Lung (tissue), 12 donors: Measurements from ENCODE around the gene PPM1L. TPM values are rescaled to one million over a fixed set of nuclear protein-coding genes. Genes with fewer than 3 reads are reported as not detected.

Experiments
- ATAC-seq: fragments of 200-7000 bp; cut with Tn5 transposase; one replicate; pipeline ENCODE4 v1.9.1; 2020; ENCODE audit warnings: moderate number of reproducible peaks; ENCODE audit not compliant: insufficient read depth, low FRiP score
- DNase-seq, 3 donors: peaks; one replicate each; pipeline ENCODE4 v3.0.0-alpha.2; 2013 to 2017
- H3K27ac ChIP-seq, 2 donors: one replicate each; pipeline ENCODE4 v1.5.1; 2013; ENCODE audit warnings: mild to moderate bottlenecking in 2 of 2, moderate library complexity in 2 of 2, control low read depth in 1 of 2, inconsistent platforms in 1 of 2, low read depth in 1 of 2, low read length in 1 of 2
- H3K27me3 ChIP-seq, 3 donors: one replicate each; pipeline ENCODE4 v1.5.1; 2013; ENCODE audit warnings: low read length in 2 of 3; ENCODE audit not compliant: control insufficient read depth in 3 of 3, insufficient read depth in 3 of 3
- H3K36me3 ChIP-seq, 4 donors: one replicate each; pipeline ENCODE4 v1.5.1; 2013; ENCODE audit warnings: low read length in 4 of 4, mild to moderate bottlenecking in 1 of 4, moderate library complexity in 1 of 4; ENCODE audit not compliant: control insufficient read depth in 4 of 4, insufficient read depth in 4 of 4
- H3K4me1 ChIP-seq, 5 donors: one replicate each; pipeline ENCODE4 v1.5.1; 2013; ENCODE audit warnings: low read length in 5 of 5, mild to moderate bottlenecking in 2 of 5, moderate library complexity in 1 of 5; ENCODE audit not compliant: control insufficient read depth in 5 of 5, insufficient read depth in 5 of 5
- H3K4me3 ChIP-seq: one replicate; pipeline ENCODE4 v1.5.1; 2013; ENCODE audit warnings: mild to moderate bottlenecking, control low read depth, moderate library complexity
- H3K9ac ChIP-seq, 2 donors: one replicate each; pipeline ENCODE4 v1.5.1; 2013; ENCODE audit warnings: low read length in 2 of 2, control low read depth in 1 of 2; ENCODE audit not compliant: insufficient read depth in 1 of 2
- H3K9me3 ChIP-seq, 4 donors: one replicate each; pipeline ENCODE4 v1.5.1; 2013; ENCODE audit warnings: low read length in 3 of 4, mild to moderate bottlenecking in 1 of 4, moderate library complexity in 1 of 4; ENCODE audit not compliant: control insufficient read depth in 4 of 4, insufficient read depth in 3 of 4
- CTCF ChIP-seq: IDR thresholded peaks from 2 replicates; pipeline ENCODE4 v1.5.1; 2012; ENCODE audit warnings: mild to moderate bottlenecking; ENCODE audit errors: control extremely low read depth, extremely low read depth
- WGBS, 2 donors: extraction: QIAGEN DNeasy Blood & Tissue Kit; methylation state at CpG; one replicate each; pipeline ENCODE4 v1.1.7; 2013; 5-methylcytosine and 5-hydroxymethylcytosine counted together
- polyA plus RNA-seq, 2 donors: library from polyadenylated mRNA; stranded (reverse); fragments of 200-250 nt; gene quantifications; one replicate each; pipeline ENCODE4 v1.2.1, GENCODE V29; 2013
- total RNA-seq, 2 donors: library from RNA; depleted of rRNA in 1 of 2; stranded (reverse); fragments of >200 nt in 1 of 2; gene quantifications; one replicate each; pipeline ENCODE4 v1.2.1, GENCODE V29; 2014 to 2021
- donor health status: control.
- donor health status: control.
- donor health status: Bipolar disorder and iron deficiency.
- donor health status: healthy.
- donor health status: DM: yes; HTN: yes; CAD: no.

PPM1L gene
- total and polyA plus RNA-seq, 4 donors, result 1.5 to 17.7 (median 6.7) TPM

- Histone ChIP-seq H3K9me3 (no peaks in the 10 kb centered on the region), H3K27ac (no peak overlapping the region), H3K4me1 (no peaks in the 10 kb centered on the region), H3K27me3 (no peaks in the 10 kb centered on the region), H3K36me3 (no peaks in the 10 kb centered on the region), H3K9ac (no peak overlapping the region), H3K4me3 (no peak overlapping the region)
- ATAC-seq (no peak), DNase-seq (no peak)
- no peak for TF ChIP-seq CTCF
- 92 to 96% methylated on average over 11 of the region's 11 CpGs for WGBS, 2 donors
Measured at GRCh38 chr3:160719710-160720109, 36.3 kb upstream of the PPM1L start.

- H3K4me3 ChIP-seq, result no peak overlapping the region
- no peak for TF ChIP-seq CTCF
- H3K4me1 ChIP-seq, result no peaks in the 10 kb centered on the region
- H3K27ac ChIP-seq, result no peak overlapping the region
- H3K27me3 ChIP-seq, result no peaks in the 10 kb centered on the region
- ATAC-seq (no peak), DNase-seq (no peak)
- no peak overlapping the region for H3K9ac ChIP-seq
- H3K36me3 ChIP-seq, result no peaks in the 10 kb centered on the region
- 87 to 88% methylated on average over 5 of the region's 5 CpGs for WGBS, 2 donors
- H3K9me3 ChIP-seq, result no peaks in the 10 kb centered on the region
Measured at GRCh38 chr3:160720123-160720746, 35.8 kb upstream of the PPM1L start.

GRCh38 chr3:160722331-160722730 is 33.7 kb upstream of the PPM1L start:
- Histone ChIP-seq H3K36me3 (no peaks in the 10 kb centered on the region), H3K27ac (no peak overlapping the region), H3K4me1 (no peaks in the 10 kb centered on the region), H3K27me3 (no peaks in the 10 kb centered on the region), H3K9ac (no peak overlapping the region), H3K9me3 (no peaks in the 10 kb centered on the region), H3K4me3 (no peak overlapping the region)
- 84 to 93% methylated on average over 2 of the region's 2 CpGs for WGBS, 2 donors
- TF ChIP-seq CTCF, result no peak
- no peak for DNase-seq
- ATAC-seq, result no peak

GRCh38 chr3:160725338-160725737 is 30.7 kb upstream of the PPM1L start:
- no peaks in the 10 kb centered on the region for H3K27me3 ChIP-seq
- H3K9ac ChIP-seq, result no peak overlapping the region
- H3K9me3 ChIP-seq, result no peaks in the 10 kb centered on the region
- H3K4me3 ChIP-seq, result no peak overlapping the region
- WGBS, 2 donors, result 83 to 95% methylated on average over 2 of the region's 2 CpGs
- no peaks in the 10 kb centered on the region for H3K4me1 ChIP-seq
- ATAC-seq (no peak), DNase-seq (no peak)
- no peak overlapping the region for H3K27ac ChIP-seq
- no peaks in the 10 kb centered on the region for H3K36me3 ChIP-seq
- TF ChIP-seq CTCF, result no peak
